Activated CD8-positive, alpha-beta memory T cell treated with anti-CD3 and anti-CD28 coated beads, Interleukin-2, amount 50 U/mL, for 48 hours (primary cell): ENCODE results near the gene RAB11FIP3.
"Not testable (repeated sequence)": the region's sequence is repeated elsewhere in the genome, so short reads cannot be mapped to it uniquely, and the experiment has no call there.

Source experiments
- DNase-seq: peaks from one replicate; pipeline ENCODE4 v3.0.0-alpha.2; 2020

Gene RAB11FIP3

GRCh38 chr16:469459-469858 is 44.0 kb downstream of the RAB11FIP3 start:
- DNase-seq, result not testable (repeated sequence)

GRCh38 chr16:470418-470817 is 45.0 kb downstream of the RAB11FIP3 start:
- no peak for DNase-seq

DNA sequence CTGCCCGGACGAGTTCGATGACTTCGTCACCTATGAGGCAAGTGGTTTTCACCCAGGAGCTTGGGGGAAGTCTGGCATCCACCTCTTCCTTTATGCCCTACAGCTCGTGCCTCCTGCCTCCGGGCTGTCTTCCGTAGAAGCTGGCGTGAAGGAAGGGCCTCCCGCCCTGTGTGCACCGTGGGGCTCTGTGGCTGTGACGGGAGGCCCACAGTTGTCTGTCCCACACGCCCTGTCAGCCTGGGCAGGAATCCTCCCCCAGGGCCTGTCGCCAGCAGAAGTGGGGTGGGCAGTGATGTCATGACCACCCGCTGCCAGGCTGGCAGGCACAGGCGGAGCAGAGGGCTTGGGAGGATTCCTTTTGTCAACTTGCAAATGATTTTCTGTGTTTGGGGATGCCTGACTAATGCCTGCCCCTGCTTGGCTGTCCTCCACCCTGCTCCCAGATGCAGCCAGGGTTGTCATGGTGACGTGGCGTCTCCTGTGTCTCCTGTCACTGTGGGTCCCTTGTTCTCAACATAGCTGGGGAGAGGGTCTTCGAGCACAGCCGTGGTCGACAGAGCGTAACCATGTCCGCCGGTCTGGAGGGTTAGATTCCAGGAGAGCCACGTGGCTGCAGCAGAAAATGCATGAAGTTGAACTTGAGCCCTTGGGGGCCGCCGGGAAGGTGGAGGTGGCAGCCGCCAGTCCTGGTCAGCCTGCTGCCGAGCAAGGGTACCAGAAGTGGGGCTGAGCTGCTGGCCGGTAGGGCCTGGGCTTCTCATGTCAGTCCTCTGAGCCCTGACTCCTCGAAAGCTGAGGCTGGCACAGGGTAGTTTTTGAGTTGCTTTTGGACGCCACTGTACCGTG is 46.1 kb downstream of the RAB11FIP3 start:
- DNase-seq, result no peak

- DNase-seq, result no peak
Measured at GRCh38 chr16:472199-472504, 46.7 kb downstream of the RAB11FIP3 start.

DNA sequence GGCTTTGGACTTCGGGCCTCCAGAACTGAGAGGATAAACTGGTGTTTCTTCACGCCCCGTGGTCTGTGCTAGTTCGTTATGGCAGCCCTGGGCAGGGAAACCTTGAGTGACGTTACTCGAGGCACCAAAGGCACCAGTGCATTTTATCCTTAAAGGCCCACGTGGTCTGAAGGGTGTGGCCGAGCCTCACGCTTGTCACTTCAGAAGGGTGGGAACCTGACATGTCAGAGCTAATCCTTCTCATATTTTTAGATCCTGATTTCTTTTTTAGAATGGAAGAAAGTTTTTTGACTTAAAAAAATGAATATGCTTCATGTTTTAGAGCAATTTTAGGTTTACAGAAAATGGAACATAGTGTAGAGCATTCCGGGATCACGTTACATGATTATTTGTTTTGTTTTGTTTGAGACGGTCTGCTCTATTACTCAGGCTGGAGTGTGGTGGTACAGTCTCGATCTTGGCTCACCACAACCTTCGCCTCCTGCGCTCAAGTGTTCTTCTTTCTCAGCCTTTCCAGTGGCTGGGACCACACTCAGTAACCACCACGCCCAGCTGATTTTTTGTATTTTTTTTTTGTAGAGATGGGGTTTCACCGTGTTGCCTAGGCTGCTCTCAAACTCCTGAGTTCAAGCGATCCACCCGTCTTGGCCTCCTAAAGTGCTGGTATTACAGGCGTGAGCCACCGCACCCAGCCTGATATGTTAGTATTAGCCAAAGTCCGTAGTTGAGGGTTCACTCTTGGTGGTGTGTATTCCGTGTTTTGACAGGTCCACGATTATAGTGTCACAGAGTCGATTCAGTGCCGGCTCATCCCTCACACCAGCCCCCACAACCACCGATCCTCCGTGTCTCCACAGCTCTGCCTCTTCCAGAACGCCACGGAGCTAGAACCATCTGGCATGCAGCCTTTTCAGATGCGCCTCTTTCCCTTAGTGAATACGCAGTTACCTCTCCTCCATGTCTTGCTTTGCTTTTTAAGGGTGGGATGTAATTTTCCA is 47.9 kb downstream of the RAB11FIP3 start:
- no peak for DNase-seq

DNA sequence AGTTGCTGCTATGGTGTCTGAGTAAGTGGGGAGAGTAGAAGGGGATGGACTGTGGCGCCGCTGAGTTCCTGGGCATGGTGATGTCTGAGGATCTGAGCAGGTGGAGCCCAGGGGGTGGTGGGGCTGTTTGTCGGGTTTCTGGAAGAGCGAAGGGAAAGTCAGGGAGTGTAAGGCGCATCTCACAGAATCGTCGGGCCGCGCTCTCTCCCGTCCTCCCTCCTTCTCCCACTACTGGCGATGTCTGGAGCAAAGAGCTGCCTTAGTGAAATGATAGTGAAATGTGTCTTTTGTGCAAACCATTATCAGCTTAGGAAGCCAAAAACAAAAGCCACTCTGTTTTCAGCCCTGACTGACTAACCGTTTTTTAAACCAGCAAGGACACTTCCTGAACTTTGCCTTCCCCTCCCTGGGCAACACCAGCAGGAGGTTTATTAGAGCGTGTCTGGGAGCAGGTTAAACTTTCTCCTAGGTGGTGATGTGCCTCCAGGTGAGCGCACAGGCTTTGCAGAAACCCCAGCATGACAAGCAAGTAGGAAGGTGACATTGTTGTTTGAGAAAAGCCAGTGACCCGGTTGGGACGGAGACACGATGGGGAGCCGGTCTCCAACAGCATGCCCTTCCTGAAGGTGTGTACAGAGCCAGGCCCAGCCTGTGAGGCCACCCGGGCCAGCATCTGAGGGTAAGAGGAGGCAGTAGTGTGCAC is 49.1 kb downstream of the RAB11FIP3 start:
- DNase-seq, result no peak

DNA sequence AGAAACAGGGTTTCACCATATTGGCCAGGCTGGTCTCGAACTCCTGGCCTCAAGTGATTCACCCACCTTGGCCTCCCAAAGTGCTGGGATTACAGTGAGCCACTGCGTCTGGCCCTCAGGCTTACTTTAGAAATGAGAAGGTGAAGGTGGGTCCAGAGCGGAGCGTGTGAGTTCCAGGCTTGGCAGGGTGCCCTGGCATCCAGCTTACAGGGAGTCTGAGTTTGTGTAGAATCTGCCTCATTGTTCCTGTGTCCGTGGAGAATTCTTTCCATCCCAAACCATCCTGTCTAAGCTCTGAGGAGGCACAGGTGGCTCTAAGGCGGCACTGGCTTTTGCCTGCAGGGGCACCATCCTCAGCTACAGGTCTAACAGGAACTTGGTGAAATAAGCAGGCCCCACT is 50.6 kb downstream of the RAB11FIP3 start:
- no peak for DNase-seq

- no peak for DNase-seq
Measured at GRCh38 chr16:477301-478157, 52.1 kb downstream of the RAB11FIP3 start.

DNA sequence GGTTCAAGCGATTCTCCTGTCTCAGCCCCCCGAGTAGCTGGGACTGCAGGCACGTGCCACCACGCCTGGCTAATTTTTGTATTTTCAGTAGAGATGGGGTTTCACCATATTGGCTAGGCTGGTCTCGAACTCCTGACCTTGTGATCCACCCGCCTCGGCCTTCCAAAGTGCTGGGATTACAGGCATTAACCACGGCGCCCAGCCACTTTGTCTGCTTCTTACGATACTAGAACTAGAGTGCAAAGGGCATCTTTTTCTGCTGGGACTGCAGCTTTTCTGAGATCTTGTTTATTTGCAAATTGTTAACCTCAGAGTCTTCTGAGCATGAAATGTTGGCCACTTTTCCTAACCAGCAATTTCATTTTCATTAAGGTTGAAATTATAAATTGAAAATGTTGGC is 52.8 kb downstream of the RAB11FIP3 start:
- not testable (repeated sequence) for DNase-seq

DNA sequence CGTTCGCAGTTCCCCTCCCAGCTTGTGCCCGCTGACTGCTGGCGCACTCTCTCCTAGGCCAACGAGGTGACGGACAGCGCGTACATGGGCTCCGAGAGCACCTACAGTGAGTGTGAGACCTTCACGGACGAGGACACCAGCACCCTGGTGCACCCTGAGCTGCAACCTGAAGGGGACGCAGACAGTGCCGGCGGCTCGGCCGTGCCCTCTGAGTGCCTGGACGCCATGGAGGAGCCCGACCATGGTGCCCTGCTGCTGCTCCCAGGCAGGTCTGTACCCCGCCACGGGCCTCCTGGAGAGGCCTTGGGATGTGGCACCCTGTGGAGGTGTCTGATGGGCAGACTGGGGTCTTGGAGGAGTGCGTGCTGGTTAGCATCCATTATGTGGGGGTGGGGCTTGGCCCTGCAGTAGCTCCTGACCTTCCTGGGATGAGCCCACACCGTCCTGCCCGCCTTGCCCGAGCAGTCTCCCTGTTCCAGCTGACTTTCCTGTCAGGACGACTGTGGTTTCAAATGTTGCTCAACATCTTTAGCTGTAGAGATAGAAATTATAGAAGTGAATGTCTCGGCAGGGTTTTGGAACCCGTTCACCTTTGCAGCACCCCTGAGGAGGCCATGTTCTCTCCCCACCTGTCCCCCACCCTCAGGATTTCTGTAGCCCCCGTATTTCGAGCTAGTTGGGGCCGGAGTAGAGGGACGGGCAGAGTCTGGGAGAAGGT is 57.2 kb downstream of the RAB11FIP3 start:
- no peak for DNase-seq

DNA sequence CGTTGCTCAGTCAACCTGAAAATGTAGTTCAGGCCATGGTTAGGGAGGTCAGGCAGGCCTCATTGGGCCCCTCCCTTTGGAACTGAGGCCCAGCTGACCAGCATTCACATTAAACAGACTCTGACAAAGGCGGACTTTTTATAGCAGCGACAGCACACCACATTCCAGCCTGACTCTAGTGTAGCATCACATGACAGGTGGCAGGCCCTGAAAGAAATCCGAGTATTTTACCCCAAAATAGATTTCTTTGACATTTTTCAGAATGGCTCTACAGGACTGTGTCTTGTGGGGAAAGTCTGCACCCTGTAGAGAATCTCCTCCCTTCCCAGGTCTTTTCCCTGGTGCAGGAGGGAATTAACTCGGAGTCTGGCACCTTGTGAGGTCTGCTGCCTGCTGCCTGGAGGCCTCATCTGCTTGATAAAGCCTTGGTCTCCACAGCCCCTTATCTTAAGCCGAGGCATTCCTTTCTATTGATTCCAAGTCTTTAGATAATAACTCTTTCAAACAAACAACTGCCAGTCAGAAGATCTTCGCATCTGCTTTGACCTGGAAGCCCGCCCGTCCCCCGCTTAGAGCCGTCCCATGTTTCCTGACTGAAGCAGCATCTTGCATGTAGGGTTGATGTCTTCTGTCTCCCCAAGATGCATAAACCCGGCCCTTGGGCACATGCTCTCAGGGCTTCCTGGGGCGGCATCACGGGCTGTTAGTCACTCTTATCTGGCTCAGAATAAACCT is 58.1 kb downstream of the RAB11FIP3 start:
- DNase-seq, result no peak

GRCh38 chr16:489606-490005 is 64.2 kb downstream of the RAB11FIP3 start:
- no peak for DNase-seq

GRCh38 chr16:490768-491167 is 65.3 kb downstream of the RAB11FIP3 start:
- no peak for DNase-seq

DNA sequence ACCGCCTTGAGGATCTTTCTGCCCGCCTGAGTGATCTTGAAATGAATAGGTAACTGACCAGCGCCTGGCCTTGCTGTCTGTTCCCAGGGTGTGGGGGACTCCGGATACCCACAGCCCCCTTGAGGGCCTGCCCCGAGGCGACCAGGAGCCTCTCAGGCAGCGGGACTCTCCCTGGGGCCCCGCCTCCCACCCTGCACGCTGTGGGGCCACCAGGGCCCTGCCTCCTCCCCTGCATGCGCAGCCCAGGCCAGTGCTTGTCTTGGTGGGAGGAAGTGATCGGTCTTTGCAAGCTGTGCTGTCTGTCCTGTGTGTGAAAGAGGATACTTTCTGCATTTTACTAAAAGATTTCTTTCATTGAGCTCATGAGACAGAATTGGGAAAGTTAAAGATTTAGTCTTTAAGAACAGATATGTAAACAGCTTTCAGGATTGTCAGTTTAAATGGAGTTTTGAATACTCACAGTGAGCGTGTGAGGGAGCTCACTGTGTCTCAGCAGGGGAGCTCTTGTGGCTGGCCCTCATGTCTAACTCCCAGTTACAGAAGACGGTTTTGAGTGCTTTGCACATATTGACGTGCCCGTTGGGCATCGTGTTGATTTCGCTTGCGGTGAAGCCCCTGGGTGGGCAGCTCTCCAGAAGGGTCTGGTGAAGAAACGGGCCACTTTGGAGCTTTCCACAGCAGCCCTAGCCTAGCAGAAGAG is 65.9 kb downstream of the RAB11FIP3 start:
- no peak for DNase-seq

GRCh38 chr16:492211-492875 is 66.9 kb downstream of the RAB11FIP3 start:
- DNase-seq, result no peak

DNA sequence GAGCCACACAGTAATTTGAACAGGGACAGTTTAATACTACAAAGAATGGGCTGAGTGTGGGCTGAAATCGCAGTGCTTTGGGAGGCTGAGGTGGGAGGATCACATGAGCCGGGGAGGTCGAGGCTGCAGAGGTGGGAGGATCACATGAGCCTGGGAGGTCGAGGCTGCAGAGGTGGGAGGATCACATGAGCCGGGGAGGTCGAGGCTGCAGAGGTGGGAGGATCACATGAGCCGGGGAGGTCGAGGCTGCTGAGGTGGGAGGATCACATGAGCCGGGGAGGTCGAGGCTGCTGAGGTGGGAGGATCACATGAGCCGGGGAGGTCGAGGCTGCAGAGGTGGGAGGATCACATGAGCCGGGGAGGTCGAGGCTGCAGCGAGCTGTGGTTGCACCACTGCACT is 69.2 kb downstream of the RAB11FIP3 start:
- not testable (repeated sequence) for DNase-seq

DNA sequence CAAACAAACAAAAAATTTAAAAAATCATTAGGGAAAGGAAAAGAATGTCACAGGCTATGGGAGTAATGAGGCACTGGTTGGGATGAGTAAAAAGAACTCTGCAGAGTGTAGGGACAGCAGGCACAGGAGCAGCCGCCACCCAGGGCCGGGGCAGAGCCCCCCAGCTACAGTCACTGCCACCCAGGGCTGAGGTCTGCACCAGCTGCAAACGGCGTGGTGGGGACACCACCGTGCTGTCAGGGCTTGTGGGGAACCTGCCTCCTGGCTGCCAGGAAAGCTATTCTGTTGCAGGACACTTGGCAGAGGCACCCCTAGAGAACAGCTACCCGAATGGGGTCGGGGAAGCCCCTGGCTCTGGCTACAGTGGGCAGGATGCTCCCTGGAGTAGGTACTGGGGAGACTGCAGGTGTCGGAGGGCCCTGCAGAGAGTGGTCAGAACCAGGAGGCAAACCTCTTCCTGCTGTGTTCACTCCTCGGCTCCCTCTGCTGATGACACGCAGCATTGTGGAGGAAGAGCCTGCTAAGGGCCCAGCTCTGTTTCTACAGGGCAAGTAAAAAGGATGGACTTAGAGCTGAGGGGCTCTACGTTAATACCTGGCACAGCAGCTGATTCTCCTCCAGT is 69.8 kb downstream of the RAB11FIP3 start:
- no peak for DNase-seq

DNA sequence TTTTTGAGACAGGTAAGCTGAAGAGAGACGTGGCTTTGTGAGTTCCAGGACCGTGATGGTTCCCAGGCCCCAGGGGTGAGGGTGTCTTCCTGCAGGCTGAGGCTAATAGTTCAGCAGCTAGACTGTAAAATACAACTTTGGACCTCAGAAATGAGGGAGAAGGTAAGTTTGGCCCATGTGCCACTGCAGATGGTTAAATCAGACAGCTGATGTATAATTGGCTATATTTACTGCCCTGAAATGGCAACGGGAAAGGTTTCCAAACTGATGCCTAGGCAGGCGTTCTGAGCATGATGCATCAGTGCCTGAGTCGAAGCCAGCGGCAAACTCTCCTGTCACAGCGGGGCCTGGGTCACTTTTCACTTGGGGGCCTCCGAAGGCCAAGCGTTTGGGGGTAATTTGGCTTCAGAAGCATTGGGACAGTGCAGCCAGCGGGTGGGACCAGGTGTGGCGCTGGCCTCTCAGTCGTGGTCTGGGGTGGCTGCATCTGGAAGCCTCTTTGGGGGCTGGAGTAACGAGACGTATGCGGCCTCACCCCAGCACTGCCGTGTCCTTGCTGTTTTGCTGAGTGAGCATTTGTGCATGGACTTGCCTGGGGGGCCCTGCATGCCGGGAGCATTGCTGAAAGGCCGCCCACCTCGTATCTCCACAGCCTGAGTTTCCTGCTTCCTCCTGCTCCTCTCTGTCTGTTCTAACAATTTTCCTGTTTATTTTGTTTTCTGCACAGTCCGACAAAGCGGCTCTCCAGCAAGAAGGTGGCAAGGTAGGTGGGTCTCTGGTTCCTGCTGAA is 70.8 kb downstream of the RAB11FIP3 start:
- no peak for DNase-seq
